Mesothelial cell of epicardium (in vitro differentiated cells): ENCODE data around the gene MRPS9. TPM values are rescaled to one million over a fixed set of nuclear protein-coding genes. Genes with fewer than 3 reads are reported as not detected.

Experiments used
- DNase-seq, 2 experiments: peaks; one replicate each; pipeline ENCODE4 v3.0.0; 2021; ENCODE audit warnings: low spot score in 2 of 2; ENCODE audit not compliant: unreplicated experiment in 2 of 2
- H3K27ac Mint-ChIP-seq: 2 replicates; pipeline ENCODE4 v1.8.0; 2021; ENCODE audit warnings: mixed read lengths
- H3K27me3 Mint-ChIP-seq: 2 replicates; pipeline ENCODE4 v1.8.0; 2021; ENCODE audit warnings: low read depth, mixed read lengths
- H3K36me3 Mint-ChIP-seq: 2 replicates; pipeline ENCODE4 v1.8.0; 2021; ENCODE audit warnings: mixed read lengths
- H3K4me1 Mint-ChIP-seq: 2 replicates; pipeline ENCODE4 v1.8.0; 2021; ENCODE audit warnings: mixed read lengths
- H3K4me3 Mint-ChIP-seq: 2 replicates; pipeline ENCODE4 v1.8.0; 2021; ENCODE audit warnings: mild to moderate bottlenecking, moderate library complexity, mixed read lengths
- H3K9me3 Mint-ChIP-seq: 2 replicates; pipeline ENCODE4 v1.8.0; 2021; ENCODE audit warnings: mixed read lengths
- CTCF ChIP-seq: fragments of 200-600 bp; sonication (generic); IDR thresholded peaks from one replicate; pipeline ENCODE4 v1.5.0; 2021; ENCODE audit warnings: antibody characterized with exemption; ENCODE audit not compliant: unreplicated experiment
- total RNA-seq: library from RNA; stranded (reverse); gene quantifications from 3 replicates; pipeline ENCODE4 v1.2.1, GENCODE V29; 2021

The MRPS9 gene
- total RNA-seq, 1 donor from 2014 or later, result 37.1 TPM

GRCh38 chr2:105117565-105117964, 79.7 kb downstream of the MRPS9 start:
- H3K4me1 Mint-ChIP-seq, result no peaks in the 10 kb centered on the region

GRCh38 chr2:105118960-105119359, 81.1 kb downstream of the MRPS9 start:
- DNase-seq, result peak in 1 of 2 experiments; percentile 45
- Mint-ChIP-seq H3K27ac (no peak overlapping the region), H3K4me1 (no peaks in the 10 kb centered on the region), H3K4me3 (peak overlapping the region; percentile 41), H3K36me3 (no peaks in the 10 kb centered on the region), H3K9me3 (no peaks in the 10 kb centered on the region), H3K27me3 (peaks cover 8% of the 10 kb centered on the region)
- TF ChIP-seq CTCF, result peak; percentile 42

More at GRCh38 chr2:105117565-105117964, 79.7 kb downstream of the MRPS9 start:
- no peak overlapping the region for H3K27ac Mint-ChIP-seq
- TF ChIP-seq CTCF, result no peak
- no peaks in the 10 kb centered on the region for H3K9me3 Mint-ChIP-seq
- no peak for DNase-seq
- peaks cover 6% of the 10 kb centered on the region for H3K27me3 Mint-ChIP-seq
- H3K36me3 Mint-ChIP-seq, result no peaks in the 10 kb centered on the region
- H3K4me3 Mint-ChIP-seq, result no peak overlapping the region

- no peak overlapping the region for H3K4me3 Mint-ChIP-seq
- DNase-seq, result no peak
- H3K27ac Mint-ChIP-seq, result no peak overlapping the region
- no peaks in the 10 kb centered on the region for H3K9me3 Mint-ChIP-seq
- TF ChIP-seq CTCF, result no peak
- H3K27me3 Mint-ChIP-seq, result peaks cover 21% of the 10 kb centered on the region
- no peaks in the 10 kb centered on the region for H3K4me1 Mint-ChIP-seq
- H3K36me3 Mint-ChIP-seq, result no peaks in the 10 kb centered on the region
Measured at GRCh38 chr2:105121434-105121833, 83.6 kb downstream of the MRPS9 start.

GRCh38 chr2:105125428-105125827, 87.6 kb downstream of the MRPS9 start:
- H3K4me3 Mint-ChIP-seq, result no peak overlapping the region
- H3K27ac Mint-ChIP-seq, result no peak overlapping the region
- no peaks in the 10 kb centered on the region for H3K4me1 Mint-ChIP-seq

GRCh38 chr2:105125920-105126319, 88.1 kb downstream of the MRPS9 start:
- H3K9me3 Mint-ChIP-seq, result no peaks in the 10 kb centered on the region
- no peaks in the 10 kb centered on the region for H3K4me1 Mint-ChIP-seq
- H3K36me3 Mint-ChIP-seq, result no peaks in the 10 kb centered on the region
- TF ChIP-seq CTCF, result no peak
- DNase-seq, result no peak
- peaks cover 27% of the 10 kb centered on the region for H3K27me3 Mint-ChIP-seq
- H3K27ac Mint-ChIP-seq, result no peak overlapping the region
- H3K4me3 Mint-ChIP-seq, result no peak overlapping the region

More at GRCh38 chr2:105125428-105125827, 87.6 kb downstream of the MRPS9 start:
- TF ChIP-seq CTCF, result no peak
- Mint-ChIP-seq H3K9me3 (no peaks in the 10 kb centered on the region), H3K27me3 (peaks cover 25% of the 10 kb centered on the region), H3K36me3 (no peaks in the 10 kb centered on the region)
- no peak for DNase-seq

GRCh38 chr2:105126336-105126735, 88.5 kb downstream of the MRPS9 start:
- TF ChIP-seq CTCF, result no peak
- Mint-ChIP-seq H3K4me3 (no peak overlapping the region), H3K9me3 (no peaks in the 10 kb centered on the region), H3K4me1 (no peaks in the 10 kb centered on the region), H3K27me3 (peaks cover 29% of the 10 kb centered on the region), H3K36me3 (no peaks in the 10 kb centered on the region), H3K27ac (no peak overlapping the region)
- DNase-seq, result no peak
